DND-41 (cell line): ENCODE data around the gene MACROD2.

Source experiments
- ATAC-seq: fragments of 200-7000 bp; cut with Tn5 transposase; 3 replicates; pipeline ENCODE4 v1.9.1; 2021; ENCODE audit warnings: low read depth; ENCODE audit not compliant: insufficient read depth
- DNase-seq: peaks from one replicate; pipeline ENCODE4 v3.0.0-alpha.2; 2020
- H2AFZ ChIP-seq: 2 replicates; pipeline ENCODE4 v1.6.0; 2012; ENCODE audit warnings: low read depth, low read length
- H3K27ac ChIP-seq: 2 replicates; pipeline ENCODE4 v1.5.1; 2012; ENCODE audit warnings: low read length, inconsistent platforms
- H3K27me3 ChIP-seq: fragments of 200-600 bp; sonication (generic); 2 replicates; pipeline ENCODE4 v1.6.0; 2012; ENCODE audit warnings: low read length, mild to moderate bottlenecking, inconsistent platforms; ENCODE audit not compliant: insufficient read depth, poor library complexity
- H3K36me3 ChIP-seq: 2 replicates; pipeline ENCODE4 v1.5.1; 2012; ENCODE audit warnings: low read length, inconsistent platforms; ENCODE audit not compliant: insufficient read depth
- H3K4me1 ChIP-seq: 2 replicates; pipeline ENCODE4 v1.5.1; 2012; ENCODE audit warnings: mild to moderate bottlenecking, low read length; ENCODE audit not compliant: insufficient read depth
- H3K4me2 ChIP-seq: 2 replicates; pipeline ENCODE4 v1.6.0; 2012; ENCODE audit warnings: mild to moderate bottlenecking, moderate library complexity, low read length, inconsistent platforms; ENCODE audit not compliant: insufficient read depth
- H3K4me3 ChIP-seq, 2 experiments: fragments of 200-600 bp in 1 of 2; shearing (Covaris generic) in 1 of 2; 2 replicates each; pipeline ENCODE4 v1.5.1; 2012 to 2016; ENCODE audit warnings: inconsistent platforms in 2 of 2, low read length in 2 of 2, mild to moderate bottlenecking in 2 of 2, low read depth in 1 of 2, moderate library complexity in 1 of 2
- H3K79me2 ChIP-seq: 2 replicates; pipeline ENCODE4 v1.6.0; 2012; ENCODE audit warnings: low read length, inconsistent platforms; ENCODE audit not compliant: insufficient read depth
- H3K9ac ChIP-seq: 2 replicates; pipeline ENCODE4 v1.6.0; 2012; ENCODE audit warnings: low read depth, mild to moderate bottlenecking, inconsistent platforms, low read length, moderate library complexity
- H3K9me3 ChIP-seq: 2 replicates; pipeline ENCODE4 v1.5.1; 2012; ENCODE audit warnings: low read length, moderate library complexity, mild to moderate bottlenecking, inconsistent platforms; ENCODE audit not compliant: insufficient read depth, severe bottlenecking
- H4K20me1 ChIP-seq: 2 replicates; pipeline ENCODE4 v1.6.0; 2012; ENCODE audit warnings: low read length; ENCODE audit not compliant: insufficient read depth
- EZH2 ChIP-seq: IDR thresholded peaks from 3 replicates; pipeline ENCODE4 v1.6.1; 2012; ENCODE audit warnings: borderline replicate concordance, low read depth, mild to moderate bottlenecking, moderate library complexity, low read length, inconsistent platforms; ENCODE audit not compliant: severe bottlenecking
- TF ChIP-seq, protein P1 (sequence below): IDR thresholded peaks from 2 replicates; pipeline ENCODE4 v1.5.1; 2012; ENCODE audit warnings: borderline replicate concordance, low read length, moderate library complexity, mild to moderate bottlenecking; ENCODE audit not compliant: poor library complexity, severe bottlenecking; ENCODE audit errors: extremely low read depth

MACROD2 gene

DNA sequence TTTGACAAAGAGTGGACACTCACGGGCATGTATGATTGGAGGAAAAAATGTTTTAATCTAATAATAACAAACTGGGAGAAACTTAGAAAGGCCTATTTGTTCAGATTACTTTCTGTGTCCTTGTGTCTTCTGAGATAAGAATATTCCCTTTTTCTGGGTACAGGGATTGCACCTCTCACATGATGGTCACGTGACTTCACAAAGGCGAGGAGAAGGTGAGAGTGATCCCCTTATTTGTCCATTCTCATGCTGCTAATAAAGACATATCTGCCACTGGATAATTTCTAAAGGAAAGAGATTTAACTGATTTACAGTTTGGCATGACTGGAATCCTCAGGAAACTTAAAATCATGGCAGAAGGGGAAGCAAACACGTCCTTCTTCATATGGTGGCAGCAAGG lies 1331.8 kb downstream of the MACROD2 start:
- H3K9ac ChIP-seq: no peak overlapping the region
- DNase-seq (no peak), ATAC-seq (no peak)
- H3K36me3 ChIP-seq: no peaks in the 10 kb centered on the region
- no peak overlapping the region for H2AFZ ChIP-seq
- no peak overlapping the region for H3K27ac ChIP-seq
- no peaks in the 10 kb centered on the region for H3K9me3 ChIP-seq
- no peaks in the 10 kb centered on the region for H3K4me1 ChIP-seq
- no peaks in the 10 kb centered on the region for H4K20me1 ChIP-seq
- H3K79me2 ChIP-seq: no peaks in the 10 kb centered on the region
- no peak overlapping the region for H3K4me2 ChIP-seq
- no peak overlapping the region for H3K4me3 ChIP-seq
- no peaks in the 10 kb centered on the region for H3K27me3 ChIP-seq
- TF ChIP-seq, protein P1, sequence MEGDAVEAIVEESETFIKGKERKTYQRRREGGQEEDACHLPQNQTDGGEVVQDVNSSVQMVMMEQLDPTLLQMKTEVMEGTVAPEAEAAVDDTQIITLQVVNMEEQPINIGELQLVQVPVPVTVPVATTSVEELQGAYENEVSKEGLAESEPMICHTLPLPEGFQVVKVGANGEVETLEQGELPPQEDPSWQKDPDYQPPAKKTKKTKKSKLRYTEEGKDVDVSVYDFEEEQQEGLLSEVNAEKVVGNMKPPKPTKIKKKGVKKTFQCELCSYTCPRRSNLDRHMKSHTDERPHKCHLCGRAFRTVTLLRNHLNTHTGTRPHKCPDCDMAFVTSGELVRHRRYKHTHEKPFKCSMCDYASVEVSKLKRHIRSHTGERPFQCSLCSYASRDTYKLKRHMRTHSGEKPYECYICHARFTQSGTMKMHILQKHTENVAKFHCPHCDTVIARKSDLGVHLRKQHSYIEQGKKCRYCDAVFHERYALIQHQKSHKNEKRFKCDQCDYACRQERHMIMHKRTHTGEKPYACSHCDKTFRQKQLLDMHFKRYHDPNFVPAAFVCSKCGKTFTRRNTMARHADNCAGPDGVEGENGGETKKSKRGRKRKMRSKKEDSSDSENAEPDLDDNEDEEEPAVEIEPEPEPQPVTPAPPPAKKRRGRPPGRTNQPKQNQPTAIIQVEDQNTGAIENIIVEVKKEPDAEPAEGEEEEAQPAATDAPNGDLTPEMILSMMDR: no peak
- no peak for TF ChIP-seq EZH2

DNA sequence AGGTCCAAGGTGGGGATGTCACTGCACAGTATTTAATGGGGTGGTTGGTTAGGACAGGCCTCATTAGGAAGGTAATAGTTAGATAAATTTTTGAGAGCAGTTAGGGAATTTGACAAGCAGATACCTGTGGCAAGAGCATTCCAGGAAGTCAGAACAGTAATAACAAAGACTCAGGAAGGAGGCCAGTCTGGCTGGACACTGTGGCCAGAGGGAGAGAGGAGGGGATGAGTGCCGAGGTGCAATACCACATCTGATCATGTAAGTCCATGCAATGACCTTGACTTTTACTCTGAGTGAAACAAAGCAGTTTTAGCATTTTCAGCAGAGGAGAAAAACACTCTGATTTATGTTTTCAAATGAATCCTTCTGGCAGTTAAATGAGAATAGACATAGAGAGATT lies 1332.8 kb downstream of the MACROD2 start:
- Histone ChIP-seq H3K9ac (no peak overlapping the region), H3K4me2 (no peak overlapping the region), H3K4me1 (no peaks in the 10 kb centered on the region), H3K27me3 (no peaks in the 10 kb centered on the region), H3K9me3 (no peaks in the 10 kb centered on the region), H3K4me3 (no peak overlapping the region), H3K36me3 (no peaks in the 10 kb centered on the region), H3K79me2 (no peaks in the 10 kb centered on the region), H4K20me1 (no peaks in the 10 kb centered on the region), H3K27ac (no peak overlapping the region), H2AFZ (no peak overlapping the region)
- no peak for ATAC-seq
- TF ChIP-seq, protein P1: no peak
- TF ChIP-seq EZH2: no peak
- DNase-seq: no peak

DNA sequence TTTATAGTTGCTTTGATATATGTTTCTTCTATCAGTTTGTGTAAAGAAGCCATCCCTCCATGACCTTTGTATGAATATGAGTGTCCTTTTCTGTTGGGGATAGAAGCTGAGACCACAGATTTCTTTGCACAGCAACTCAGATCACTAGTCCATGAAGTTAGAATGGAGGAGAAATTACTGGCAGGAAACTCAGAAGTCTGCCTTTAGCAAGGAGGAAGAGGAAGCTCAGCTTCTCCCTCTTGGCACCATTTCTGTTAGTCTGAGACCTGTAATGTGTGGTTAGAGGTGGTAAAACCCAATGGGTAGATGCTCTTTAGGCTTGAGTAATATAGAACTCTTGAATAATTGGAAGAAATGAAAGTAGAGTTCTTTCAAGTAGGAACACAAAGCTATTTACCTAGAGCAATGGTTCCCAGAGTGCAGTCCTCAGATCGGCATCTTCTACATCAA lies 1337.4 kb downstream of the MACROD2 start:
- no peak overlapping the region for H3K4me3 ChIP-seq
- H3K4me1 ChIP-seq: no peaks in the 10 kb centered on the region
- H3K4me2 ChIP-seq: no peak overlapping the region
- no peaks in the 10 kb centered on the region for H3K9me3 ChIP-seq
- no peak overlapping the region for H3K27ac ChIP-seq
- no peaks in the 10 kb centered on the region for H3K27me3 ChIP-seq
- no peaks in the 10 kb centered on the region for H4K20me1 ChIP-seq
- ATAC-seq (no peak), DNase-seq (no peak)
- no peaks in the 10 kb centered on the region for H3K36me3 ChIP-seq
- no peaks in the 10 kb centered on the region for H3K79me2 ChIP-seq
- TF ChIP-seq, protein P1: no peak
- no peak for TF ChIP-seq EZH2
- no peak overlapping the region for H2AFZ ChIP-seq
- no peak overlapping the region for H3K9ac ChIP-seq

DNA sequence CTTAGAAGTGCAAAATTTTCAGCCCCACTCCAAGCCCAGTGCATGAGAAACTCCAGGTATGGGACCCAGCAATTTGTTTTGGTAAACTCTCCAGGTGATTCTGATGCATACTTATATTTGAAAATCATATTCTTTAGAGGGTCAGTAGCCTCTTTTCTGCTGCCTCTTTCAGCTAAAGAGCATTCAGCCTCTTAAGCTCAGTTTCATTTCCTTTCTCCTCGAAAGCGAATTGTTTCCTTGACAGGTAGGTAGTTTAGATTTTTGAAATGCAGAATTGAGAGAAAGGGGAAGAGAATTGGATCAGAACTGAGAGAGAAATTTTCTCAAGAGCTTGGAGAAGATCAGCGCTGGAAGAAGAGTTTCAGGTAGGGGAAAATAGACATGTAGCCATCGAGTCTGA lies 1337.9 kb downstream of the MACROD2 start:
- Histone ChIP-seq H3K79me2 (no peaks in the 10 kb centered on the region), H3K36me3 (no peaks in the 10 kb centered on the region), H2AFZ (no peak overlapping the region), H3K9me3 (no peaks in the 10 kb centered on the region), H3K27me3 (no peaks in the 10 kb centered on the region), H3K4me2 (no peak overlapping the region), H3K4me3 (no peak overlapping the region), H4K20me1 (no peaks in the 10 kb centered on the region), H3K4me1 (no peaks in the 10 kb centered on the region), H3K27ac (no peak overlapping the region), H3K9ac (no peak overlapping the region)
- no peak for ATAC-seq
- no peak for DNase-seq
- no peak for TF ChIP-seq EZH2
